ENCODE data around the gene C6orf52.

The C6orf52 gene

DNA sequence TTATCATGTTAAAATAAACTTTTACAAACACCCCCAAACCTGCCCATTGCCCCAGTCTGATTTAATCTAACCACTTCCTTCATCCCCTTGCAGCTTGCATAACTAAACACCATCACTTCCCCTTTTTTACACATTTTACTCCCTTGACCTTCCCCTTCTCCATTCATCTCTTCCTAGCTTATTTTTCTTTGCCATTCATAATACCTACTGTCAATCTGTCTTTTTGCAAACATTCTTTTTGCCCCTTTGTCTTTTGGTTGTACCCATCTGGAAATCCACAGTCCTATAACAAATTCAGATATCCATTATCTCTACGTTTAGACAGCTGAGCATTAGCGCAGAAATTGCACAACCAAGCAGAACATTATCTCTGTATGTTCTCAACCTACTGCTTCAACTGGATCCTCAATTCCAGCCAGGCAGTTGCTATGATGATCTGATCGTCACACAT lies 51.2 kb downstream of the C6orf52 start:
- no peak for DNase-seq

DNA sequence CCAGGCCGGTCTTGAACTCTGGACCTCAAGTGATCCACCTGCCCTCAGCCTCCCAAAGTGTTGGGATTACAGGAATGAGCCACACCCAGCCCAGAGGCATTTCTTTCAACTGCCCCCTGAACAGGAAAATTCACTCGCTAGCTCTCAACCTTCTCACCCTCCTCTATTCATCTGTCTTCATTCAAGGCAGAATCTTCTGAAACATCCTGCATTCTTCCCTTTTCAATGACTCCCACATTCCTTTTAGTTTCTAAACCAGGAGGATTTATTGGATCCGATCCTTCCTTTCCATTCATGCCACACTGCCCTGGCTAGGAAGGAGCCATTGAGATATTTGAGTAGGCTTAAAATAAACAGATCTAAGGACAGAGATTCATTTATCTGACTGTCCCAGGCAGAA lies 52.9 kb downstream of the C6orf52 start:
- DNase-seq: no peak

DNA sequence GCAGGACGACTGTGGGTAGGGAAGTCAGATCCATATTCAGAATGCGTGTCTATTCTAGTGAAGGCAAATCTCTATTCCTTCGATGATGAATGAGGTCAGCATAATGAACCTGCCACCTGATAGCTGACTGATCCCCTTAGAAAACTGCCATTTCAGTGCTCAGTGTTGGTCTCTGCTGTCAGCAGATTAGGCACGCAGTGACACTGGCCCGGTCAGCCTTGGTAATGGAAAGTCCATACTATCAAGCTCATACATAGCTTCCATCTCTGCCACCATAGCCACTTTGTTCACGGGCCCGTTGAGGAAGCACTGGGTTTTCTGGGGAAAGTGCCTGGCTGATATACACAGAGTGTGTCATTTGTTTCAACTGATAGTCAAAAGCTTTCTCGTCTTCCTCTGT lies 54.0 kb downstream of the C6orf52 start:
- no peak for DNase-seq

GRCh38 chr6:10633216-10633615 lies 61.2 kb downstream of the C6orf52 start:
- DNase-seq: no peak

- DNase-seq: no peak
These were observed 64.2 kb downstream of the C6orf52 start for GRCh38 chr6:10630178-10630577.

- DNase-seq: no peak
These were observed 66.6 kb downstream of the C6orf52 start for GRCh38 chr6:10627800-10628199.

DNA sequence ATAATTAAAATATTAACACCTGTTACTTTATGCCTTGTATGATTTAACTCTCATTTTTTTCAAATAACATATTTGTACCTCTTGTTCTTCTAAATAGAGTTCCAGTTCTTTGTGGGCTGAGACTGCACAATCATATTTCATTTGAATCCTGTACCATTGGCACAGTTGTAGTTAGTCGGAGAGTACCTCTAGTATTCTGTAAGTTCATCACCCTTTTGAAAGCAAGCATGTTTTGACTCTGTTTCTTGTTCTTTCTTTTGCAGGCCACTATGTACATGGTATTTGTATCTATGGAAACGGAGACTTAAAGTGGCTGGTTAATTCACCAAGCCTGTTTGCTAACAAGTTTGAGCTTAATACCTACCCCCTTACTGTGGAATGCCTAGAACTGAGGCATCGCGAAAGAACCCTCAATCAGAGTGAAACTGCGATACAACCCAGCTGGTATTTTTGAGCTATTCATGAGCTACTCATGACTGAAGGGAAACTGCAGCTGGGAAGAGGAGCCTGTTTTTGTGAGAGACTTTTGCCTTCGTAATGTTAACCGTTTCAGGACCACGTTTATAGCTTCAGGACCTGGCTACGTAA lies 68.2 kb downstream of the C6orf52 start:
- DNase-seq: no peak

GRCh38 chr6:10624836-10625235 lies 69.6 kb downstream of the C6orf52 start:
- DNase-seq: no peak

DNA sequence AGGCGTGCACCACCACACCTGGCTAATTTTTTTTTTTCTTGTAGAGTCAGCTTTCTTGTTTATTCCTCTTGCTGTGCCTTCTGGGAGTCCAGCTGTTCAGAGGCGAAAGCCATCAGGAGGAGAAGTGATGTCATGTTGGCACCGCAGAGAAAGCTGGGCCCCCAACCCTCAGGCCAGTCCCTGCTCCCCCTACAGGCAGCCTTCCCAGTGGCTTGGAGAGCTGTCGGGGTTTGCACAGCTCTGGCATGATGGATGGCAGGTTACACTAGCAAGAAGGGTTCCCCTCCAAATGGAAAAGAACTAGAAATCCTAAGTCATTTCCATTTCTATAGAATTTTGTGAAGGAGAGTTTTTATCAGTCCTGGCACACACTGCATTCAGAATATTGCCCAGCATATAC lies 72.6 kb downstream of the C6orf52 start:
- no peak for DNase-seq
